OCI-LY3 (cell line): ENCODE measurements around the gene DOC2A.

ENCODE experiments used
- CTCF ChIP-seq: fragments of 200-600, 300-600 bp; sonication (generic); IDR thresholded peaks from 2 replicates; pipeline ENCODE4 v1.5.1; 2014; ENCODE audit warnings: antibody characterized with exemption, low read length, low read depth
- EZH2phosphoT487 ChIP-seq: fragments of 200-600 bp; shearing (Covaris generic); IDR thresholded peaks from 2 replicates; pipeline ENCODE4 v1.6.1; 2018; ENCODE audit warnings: antibody characterized with exemption, mixed run types, low read depth

GRCh38 chr16:30024451-30024850 is 13.6 kb upstream of the DOC2A start:
- TF ChIP-seq CTCF (no peak), EZH2phosphoT487 (no peak)
